PFSK-1 (cell line): ENCODE measurements around the gene DPRX.

Source experiments
- FOXP2 ChIP-seq: optimal IDR thresholded peaks from 2 replicates; pipeline ENCODE3; 2011; ENCODE audit warnings: borderline replicate concordance, control low read depth, inconsistent platforms; ENCODE audit not compliant: insufficient read depth; ENCODE audit errors: extremely low read length, extremely low read depth
- POLR2AphosphoS5 ChIP-seq: IDR thresholded peaks from 2 replicates; pipeline ENCODE4 v1.6.1; 2012; ENCODE audit warnings: low read depth, mild to moderate bottlenecking, control low read depth, low read length, moderate library complexity
- SIN3A ChIP-seq: IDR thresholded peaks from 2 replicates; pipeline ENCODE4 v1.6.1; 2012; ENCODE audit warnings: mild to moderate bottlenecking, low read length, moderate library complexity, borderline replicate concordance; ENCODE audit not compliant: insufficient read depth
- TAF1 ChIP-seq: IDR thresholded peaks from 2 replicates; pipeline ENCODE4 v1.6.1; 2012; ENCODE audit warnings: low read length, control low read depth, borderline replicate concordance; ENCODE audit not compliant: insufficient read depth
- TF ChIP-seq, protein P1 (sequence below), 2 experiments: IDR thresholded peaks; 2 replicates each; pipeline versions ENCODE4 v1.6.1 to v1.8.0; 2011 to 2012; ENCODE audit warnings: low read depth in 2 of 2, low read length in 2 of 2, control low read depth in 1 of 2, inconsistent platforms in 1 of 2, mild to moderate bottlenecking in 1 of 2, moderate library complexity in 1 of 2; ENCODE audit not compliant: insufficient read depth in 1 of 2

The DPRX gene

DNA sequence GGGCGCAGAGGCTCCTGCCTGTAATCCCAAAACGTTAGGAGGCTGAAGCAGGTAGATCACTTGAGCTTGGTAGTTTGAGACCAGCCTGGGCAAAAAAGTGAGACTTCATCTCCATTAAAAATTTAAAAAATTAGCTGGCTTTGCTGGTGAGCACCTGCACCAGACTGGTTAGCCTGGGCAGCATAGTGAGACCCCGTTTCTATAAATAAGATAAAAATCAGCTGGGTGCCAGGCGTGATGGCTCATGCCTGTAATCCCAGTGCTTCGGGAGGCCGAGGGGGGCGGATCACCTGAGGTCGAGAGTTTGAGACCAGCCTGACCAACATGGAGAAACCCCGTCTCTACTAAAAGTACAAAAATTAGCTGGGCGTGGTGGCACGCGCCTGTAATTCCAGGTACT is 32.4 kb downstream of the DPRX start:
- TF ChIP-seq TAF1 (no peak), POLR2AphosphoS5 (no peak), FOXP2 (no peak), SIN3A (no peak)
- TF ChIP-seq, protein P1, sequence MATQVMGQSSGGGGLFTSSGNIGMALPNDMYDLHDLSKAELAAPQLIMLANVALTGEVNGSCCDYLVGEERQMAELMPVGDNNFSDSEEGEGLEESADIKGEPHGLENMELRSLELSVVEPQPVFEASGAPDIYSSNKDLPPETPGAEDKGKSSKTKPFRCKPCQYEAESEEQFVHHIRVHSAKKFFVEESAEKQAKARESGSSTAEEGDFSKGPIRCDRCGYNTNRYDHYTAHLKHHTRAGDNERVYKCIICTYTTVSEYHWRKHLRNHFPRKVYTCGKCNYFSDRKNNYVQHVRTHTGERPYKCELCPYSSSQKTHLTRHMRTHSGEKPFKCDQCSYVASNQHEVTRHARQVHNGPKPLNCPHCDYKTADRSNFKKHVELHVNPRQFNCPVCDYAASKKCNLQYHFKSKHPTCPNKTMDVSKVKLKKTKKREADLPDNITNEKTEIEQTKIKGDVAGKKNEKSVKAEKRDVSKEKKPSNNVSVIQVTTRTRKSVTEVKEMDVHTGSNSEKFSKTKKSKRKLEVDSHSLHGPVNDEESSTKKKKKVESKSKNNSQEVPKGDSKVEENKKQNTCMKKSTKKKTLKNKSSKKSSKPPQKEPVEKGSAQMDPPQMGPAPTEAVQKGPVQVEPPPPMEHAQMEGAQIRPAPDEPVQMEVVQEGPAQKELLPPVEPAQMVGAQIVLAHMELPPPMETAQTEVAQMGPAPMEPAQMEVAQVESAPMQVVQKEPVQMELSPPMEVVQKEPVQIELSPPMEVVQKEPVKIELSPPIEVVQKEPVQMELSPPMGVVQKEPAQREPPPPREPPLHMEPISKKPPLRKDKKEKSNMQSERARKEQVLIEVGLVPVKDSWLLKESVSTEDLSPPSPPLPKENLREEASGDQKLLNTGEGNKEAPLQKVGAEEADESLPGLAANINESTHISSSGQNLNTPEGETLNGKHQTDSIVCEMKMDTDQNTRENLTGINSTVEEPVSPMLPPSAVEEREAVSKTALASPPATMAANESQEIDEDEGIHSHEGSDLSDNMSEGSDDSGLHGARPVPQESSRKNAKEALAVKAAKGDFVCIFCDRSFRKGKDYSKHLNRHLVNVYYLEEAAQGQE (IDR thresholded peaks at IDR 0.05; ENCODE audit: insufficient read depth in 1 of 2, low read depth in 2 of 2, low read length in 2 of 2) = no peak

- TF ChIP-seq, protein P1 (IDR thresholded peaks at IDR 0.05; ENCODE audit: insufficient read depth in 1 of 2, low read depth in 2 of 2, low read length in 2 of 2) = no peak
- no peak for TF ChIP-seq POLR2AphosphoS5
- no peak for TF ChIP-seq SIN3A
- no peak for TF ChIP-seq FOXP2
- no peak for TF ChIP-seq TAF1
Observed at GRCh38 chr19:53664760-53665159, 33.0 kb downstream of the DPRX start.

DNA sequence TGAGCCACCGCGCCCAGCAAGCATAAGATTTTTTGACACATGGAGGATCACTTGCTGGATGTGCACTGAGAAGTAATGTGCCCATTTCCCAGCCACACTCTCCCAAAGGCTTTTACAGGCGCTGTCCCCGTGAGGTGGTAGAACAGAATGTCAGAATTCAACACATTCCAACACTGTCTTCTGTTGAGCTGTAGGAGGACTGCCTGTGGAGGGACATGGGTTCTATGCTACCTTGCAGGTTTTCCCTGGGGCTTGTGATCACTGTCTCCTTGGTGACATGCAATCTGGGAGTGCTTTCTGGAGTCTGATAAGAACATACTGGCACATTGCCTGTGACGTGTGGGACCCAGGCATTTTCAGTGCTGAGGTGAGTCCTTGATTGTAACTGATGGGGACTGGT is 38.5 kb downstream of the DPRX start:
- TF ChIP-seq, protein P1 (IDR thresholded peaks at IDR 0.05; ENCODE audit: insufficient read depth in 1 of 2, low read depth in 2 of 2, low read length in 2 of 2) = no peak
- TF ChIP-seq SIN3A (no peak), FOXP2 (no peak), POLR2AphosphoS5 (no peak), TAF1 (no peak)

- TF ChIP-seq SIN3A (no peak), POLR2AphosphoS5 (no peak), TAF1 (no peak), FOXP2 (no peak)
- TF ChIP-seq, protein P1 (IDR thresholded peaks at IDR 0.05; ENCODE audit: insufficient read depth in 1 of 2, low read depth in 2 of 2, low read length in 2 of 2) = no peak
Observed at GRCh38 chr19:53671663-53672062, 39.9 kb downstream of the DPRX start.
